Brain pericyte (primary cell): ENCODE measurements around the gene SEMA4D.

Experiments
- DNase-seq: peaks from one replicate; pipeline ENCODE4 v3.0.0-alpha.2; 2012; ENCODE audit warnings: low read depth, low spot score

The SEMA4D gene

GRCh38 chr9:89502038-89502601, 4.2 kb upstream of the SEMA4D start:
- DNase-seq, result no peak

- no peak for DNase-seq
Observed at GRCh38 chr9:89501311-89501898, 3.5 kb upstream of the SEMA4D start.

GRCh38 chr9:89500008-89500407, 2.1 kb upstream of the SEMA4D start:
- DNase-seq, result no peak

DNA sequence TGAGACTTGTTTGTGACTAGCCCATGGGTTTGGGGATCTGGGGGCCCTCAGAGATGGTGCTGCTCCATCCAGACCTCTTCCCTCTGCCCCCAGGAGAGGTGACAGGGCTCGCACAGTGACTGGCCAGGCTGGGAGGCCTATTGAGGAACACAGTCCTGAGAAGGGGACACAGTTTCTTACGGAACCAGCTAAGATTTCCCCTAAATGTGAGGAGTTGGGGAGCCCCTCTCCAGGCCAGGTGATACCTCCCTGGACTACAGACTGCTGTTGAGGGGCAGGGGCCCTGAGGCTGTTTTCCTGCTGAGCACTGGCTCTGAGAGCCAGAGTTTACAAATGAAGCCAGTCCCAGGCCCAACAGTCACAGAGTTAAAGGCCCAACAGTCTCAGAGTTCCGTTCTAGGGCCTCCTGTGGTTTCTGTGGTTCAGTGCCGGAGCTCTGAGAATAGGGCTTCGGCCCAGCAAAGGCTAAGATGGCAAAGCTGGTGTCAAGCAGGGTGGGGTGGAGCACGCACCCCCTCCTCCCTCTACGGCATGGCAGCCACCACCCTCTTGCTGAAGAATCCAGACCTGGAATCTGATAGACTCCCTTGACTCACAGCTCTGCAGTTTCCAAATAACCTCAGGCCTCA, 1.1 kb upstream of the SEMA4D start:
- no peak for DNase-seq

DNA sequence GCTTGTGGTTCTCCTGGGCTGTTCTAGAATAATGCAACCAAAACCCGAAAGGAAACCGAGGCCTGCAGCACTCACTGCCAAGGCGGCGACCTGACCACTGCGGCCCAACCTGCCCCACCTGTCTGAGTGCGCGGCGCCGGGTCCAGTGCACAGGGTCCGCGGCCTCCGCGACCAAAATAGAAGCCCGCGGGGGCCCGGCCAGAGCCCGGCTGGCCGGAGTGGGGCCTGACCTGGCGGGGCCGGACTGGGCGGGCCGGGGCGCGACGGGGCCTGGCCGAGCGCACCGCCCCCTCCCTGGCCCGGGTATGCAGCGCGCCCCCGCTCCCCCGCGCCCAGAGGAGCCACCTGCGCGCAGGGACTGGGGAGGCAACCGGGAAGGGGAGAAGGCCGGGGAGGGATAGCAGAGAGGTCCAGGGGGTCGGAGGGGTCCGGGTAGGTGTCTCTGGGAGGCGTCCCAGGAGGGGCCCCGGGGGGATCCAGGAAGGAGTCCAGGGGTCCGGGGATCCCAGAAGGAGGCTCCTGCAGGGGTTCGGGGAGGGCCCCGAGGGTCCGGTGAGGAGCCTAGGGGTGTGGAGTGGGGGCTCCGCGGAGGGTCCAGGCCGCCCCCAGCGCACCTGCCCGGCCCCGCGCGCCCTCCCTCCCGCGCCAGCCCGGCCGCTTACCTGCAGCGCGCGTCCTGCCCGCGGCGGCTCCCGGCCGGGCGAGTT, 503 bp downstream of the SEMA4D start:
- DNase-seq, result no peak

DNA sequence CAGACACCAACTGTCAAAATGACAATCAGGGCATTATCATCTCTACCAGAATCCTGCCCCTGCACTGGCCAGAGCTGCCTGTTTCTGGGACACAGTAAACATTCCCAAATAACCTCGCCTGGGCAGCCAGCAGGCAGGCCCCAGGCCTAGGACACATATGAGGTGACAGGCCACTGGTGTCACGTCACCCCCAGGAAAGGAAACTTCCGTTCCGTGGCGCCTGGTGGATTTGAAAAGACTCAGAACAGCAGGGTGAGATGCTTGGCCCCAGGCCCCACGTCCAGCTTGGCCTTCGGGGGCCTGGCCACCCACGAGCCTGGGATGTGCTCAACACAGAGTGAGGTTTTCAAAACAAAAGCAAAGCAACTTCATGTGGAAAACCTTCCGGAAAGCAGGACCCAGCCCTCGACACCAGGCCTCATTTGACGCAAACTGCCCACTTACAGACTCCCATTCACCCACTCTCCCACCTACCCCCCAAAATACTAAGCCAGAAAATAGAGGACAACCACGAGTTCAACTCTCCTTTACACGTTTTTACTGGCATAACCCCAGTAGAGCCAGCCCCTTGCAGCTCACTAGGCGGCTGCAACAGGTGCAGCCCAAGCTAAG, 1.2 kb downstream of the SEMA4D start:
- DNase-seq, result no peak

GRCh38 chr9:89495824-89496560, 1.9 kb downstream of the SEMA4D start:
- no peak for DNase-seq

DNA sequence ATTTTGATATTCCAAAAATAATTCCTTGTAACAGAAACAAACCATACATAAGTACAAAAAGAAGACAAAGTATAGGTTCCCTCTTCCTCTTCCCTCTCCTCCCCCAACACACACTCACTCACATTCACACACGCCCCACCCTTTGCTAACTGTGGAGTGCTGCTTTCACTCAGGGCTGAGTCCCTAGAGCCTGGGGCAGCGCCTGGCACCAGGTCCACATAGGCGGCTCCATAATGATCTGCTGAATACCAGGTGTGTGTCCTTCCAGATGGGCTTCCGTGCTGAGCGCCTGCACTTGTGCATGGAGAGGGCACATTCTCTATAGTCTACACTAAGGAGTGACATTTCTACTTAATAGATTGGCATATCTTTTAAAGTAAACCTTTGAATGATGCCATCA, 3.7 kb downstream of the SEMA4D start:
- DNase-seq, result no peak

- no peak for DNase-seq
Observed at GRCh38 chr9:89493671-89494070, 4.2 kb downstream of the SEMA4D start.

- DNase-seq, result no peak
Observed at GRCh38 chr9:89493181-89493580, 4.7 kb downstream of the SEMA4D start.

- DNase-seq, result no peak
Observed at GRCh38 chr9:89492586-89492985, 5.3 kb downstream of the SEMA4D start.

GRCh38 chr9:89491694-89492093, 6.2 kb downstream of the SEMA4D start:
- no peak for DNase-seq

- no peak for DNase-seq
Observed at GRCh38 chr9:89489548-89490530, 8.1 kb downstream of the SEMA4D start.

DNA sequence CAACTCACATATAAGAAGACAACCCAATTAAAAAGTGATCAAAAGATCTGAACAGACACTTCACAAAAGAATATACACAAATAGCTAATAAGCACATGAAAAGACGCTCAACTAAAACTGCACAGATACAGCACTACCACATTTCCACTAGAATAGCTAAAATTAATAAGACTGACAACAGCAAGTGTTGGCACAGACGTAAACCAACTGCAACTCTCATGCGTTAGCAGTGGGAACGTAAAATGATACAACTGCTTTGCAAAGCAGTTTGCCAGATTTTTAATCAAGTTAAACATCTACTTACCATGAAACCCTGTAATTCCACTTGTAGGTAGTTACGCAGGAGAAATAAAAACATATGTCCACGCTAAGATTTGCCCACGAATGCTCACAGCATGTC, 9.0 kb downstream of the SEMA4D start:
- DNase-seq, result no peak

DNA sequence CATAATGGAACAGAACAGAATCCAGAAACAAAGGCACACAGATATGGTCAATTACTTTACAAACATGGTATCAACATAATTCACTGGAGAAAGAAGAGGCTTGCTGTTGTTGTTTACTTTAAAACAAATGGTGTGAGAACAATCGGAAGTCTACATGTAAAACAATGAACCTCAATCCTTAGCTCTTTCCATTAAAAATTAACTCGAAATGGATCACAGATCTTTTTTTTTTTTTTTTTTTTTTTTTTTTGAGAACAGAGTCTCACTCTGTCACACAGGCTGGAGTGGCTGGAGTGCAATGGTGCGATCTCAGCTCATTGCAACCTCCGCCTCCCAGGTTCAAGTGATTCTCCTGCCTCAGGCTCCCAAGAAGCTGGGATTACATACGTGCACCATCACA, 9.8 kb downstream of the SEMA4D start:
- no peak for DNase-seq

GRCh38 chr9:89486681-89487080, 11.2 kb downstream of the SEMA4D start:
- DNase-seq, result no peak

DNA sequence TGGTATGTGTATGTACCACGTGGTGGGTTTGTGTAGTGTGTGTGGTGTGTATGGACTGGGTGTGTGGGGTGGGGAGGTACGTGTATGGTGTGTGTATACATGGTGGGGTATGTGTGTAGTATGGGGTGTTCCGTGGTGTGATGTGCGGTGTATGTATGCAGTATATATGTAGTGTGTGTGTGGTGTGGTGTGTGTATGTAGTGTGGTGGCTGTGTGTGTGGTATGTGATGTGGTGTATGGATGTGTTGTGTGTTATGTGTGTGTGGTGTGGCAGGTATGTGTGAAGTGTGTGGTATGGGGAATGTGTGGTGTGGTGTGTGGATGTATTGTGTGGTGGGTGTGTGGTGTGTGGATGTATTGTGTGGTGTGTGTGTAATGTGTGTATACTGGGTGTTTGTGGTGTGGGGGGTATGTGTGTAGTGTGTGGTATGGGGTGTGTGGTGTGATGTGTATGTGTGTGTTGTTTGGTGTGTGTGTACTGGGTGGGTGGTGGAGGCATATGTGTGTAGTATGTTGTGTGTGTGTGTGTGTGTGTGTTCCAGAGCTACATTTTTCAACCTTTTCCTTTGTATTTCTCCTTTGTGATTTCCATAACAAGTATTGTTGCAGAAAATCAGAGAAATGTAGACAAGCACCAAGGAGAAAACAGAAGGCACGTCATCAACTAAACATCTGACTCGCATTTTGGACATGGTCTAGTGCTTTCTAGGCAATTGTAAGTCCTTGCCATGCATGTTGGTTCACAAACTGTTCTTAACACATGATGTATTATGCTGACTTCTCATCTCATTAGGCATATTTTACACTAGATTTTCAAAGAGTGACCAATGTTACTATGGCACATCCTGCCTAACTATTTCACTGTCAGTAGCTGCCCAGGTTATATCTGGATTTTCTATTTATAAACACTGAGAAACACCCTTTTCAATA, 13.2 kb downstream of the SEMA4D start:
- no peak for DNase-seq

GRCh38 chr9:89483592-89484474, 14.1 kb downstream of the SEMA4D start:
- DNase-seq, result no peak
